GM21367 (cell line): ENCODE results near the gene SPATA20.
A peak's percentile ranks its signal among the peaks of the same experiment; 100 is the strongest.

Experiments
- ATAC-seq: cut with Tn5 transposase; IDR thresholded peaks from one replicate; pipeline ENCODE4 v1.9.1; 2021; ENCODE audit not compliant: unreplicated experiment

The SPATA20 gene

GRCh38 chr17:50547035-50547735 lies at the start of gene SPATA20:
Gene SPATA20, plus strand, starts transcription at chr17:50547174. Its CDS starts 35 bp downstream, at chr17:50547209.
- ATAC-seq: peak; percentile 64

- no peak for ATAC-seq
Observed at GRCh38 chr17:50498021-50498874, 48.7 kb upstream of the SPATA20 start.

DNA sequence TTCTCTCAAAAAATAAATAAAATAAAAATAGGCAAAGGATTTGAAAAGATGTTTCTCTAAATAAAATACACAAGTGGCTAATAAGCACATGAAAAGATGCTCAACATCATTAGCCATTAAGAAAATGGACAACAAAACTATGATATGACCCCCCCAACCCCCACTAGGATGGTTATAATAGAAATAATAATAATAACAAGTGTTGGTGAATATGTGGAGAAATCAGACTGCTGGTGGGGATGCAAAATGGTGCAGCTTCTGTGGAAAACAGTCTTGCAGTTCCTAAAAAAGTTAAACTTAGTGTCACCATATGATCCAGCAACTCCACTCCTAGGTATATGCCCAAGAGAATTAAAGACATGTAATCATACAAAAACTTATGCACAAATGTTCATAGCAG lies 47.7 kb upstream of the SPATA20 start:
- ATAC-seq: no peak

DNA sequence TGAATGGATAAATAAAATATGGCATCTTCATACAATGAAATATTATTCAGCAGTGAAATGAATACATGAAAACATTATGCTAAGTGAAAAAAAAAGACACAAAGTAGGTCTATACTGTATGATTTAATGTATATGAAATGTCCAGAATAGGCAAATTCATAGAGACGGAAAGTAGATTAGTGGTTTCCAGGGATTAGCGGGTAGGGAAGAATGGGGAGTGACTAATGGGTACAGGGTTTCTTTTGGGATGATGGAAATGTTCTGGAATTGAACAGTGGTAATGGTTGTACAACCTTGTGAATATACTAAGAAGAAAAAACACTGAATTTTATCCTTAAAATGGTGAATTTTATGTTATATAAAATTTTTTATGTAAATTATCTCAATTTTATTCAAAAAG lies 47.3 kb upstream of the SPATA20 start:
- ATAC-seq: no peak

DNA sequence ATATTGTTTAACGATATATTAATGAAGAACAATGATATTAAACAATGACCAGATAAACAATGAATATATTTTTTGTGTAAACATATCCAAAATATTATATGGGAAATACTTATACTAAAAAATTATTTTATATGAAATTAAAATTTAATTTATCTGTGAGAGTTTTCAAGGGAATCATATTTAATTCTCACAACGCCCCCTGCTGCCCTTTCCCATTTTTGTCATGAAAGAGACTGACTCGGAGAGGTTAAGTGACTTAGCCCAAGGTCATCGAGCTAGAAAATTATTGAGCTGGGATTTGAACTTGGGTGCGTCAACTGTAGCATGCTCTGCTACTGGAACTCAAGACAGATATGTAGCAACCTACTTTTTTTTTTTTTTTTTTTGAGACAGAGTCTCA lies 45.9 kb upstream of the SPATA20 start:
- ATAC-seq: no peak

DNA sequence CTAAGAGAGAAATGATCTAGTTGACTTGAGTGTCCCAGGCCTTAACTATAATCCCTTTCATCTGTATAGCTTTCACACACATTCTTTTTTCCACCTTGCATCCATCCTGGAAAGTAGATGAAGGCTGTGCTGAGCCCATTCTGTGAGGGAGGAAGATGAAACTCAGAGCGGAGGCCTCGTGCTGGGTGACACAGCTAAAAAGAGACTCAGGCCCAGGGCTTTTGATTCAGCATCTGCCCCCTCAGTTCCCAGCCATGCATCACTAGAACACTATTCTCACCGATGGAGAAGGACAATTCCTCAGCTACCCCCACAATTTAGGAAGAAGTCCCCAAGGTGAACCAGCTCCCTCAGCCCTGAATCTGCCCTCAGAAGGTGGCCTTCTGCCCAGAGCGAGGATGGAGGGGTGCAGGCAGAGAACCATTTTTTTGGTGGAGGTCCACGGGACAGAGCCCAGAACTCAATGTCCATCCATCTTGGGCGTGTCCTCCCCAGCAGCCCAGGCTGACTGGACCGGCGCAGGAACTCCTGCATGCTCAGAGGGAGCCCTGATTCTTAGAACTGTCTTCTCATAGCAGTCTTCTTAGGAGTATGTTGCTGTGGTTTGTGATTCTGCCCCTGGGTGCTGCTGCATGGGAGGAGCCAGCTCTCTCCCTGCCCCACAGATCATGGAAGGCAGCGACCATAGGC lies 44.5 kb upstream of the SPATA20 start:
- no peak for ATAC-seq

DNA sequence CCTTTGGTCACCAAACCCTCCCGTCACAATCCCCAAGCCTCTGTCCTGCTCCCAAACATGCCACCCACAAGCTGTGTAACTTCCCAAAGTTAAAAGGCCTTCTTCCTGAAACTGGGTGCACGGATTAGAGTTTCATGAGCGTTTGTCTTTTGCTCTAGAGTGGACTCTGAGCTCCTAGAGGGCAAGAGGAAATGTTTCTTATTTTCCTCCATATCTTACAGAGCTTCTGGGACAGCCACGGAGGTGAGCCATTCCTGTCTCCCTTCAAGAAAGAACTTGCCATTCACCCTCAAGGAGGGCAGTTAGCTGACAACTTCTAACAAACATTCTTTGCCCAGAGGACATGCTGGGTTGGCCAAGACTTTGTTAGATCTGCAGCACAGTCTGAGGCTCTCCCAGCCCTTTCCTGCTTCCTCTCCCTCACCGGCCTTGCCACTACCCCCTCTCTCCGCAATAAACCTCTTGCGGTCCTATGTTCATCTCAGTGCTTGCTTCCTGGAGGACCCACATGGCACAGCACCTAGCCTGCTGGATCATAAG lies 41.3 kb upstream of the SPATA20 start:
- ATAC-seq: no peak

- ATAC-seq: no peak
Observed at GRCh38 chr17:50506298-50506697, 40.7 kb upstream of the SPATA20 start.

GRCh38 chr17:50507871-50508572 lies 39.0 kb upstream of the SPATA20 start, which contains the start of gene MYCBPAP:
Gene MYCBPAP, plus strand, starts transcription at chr17:50508439. Its CDS starts 236 bp downstream, at chr17:50508675.
- ATAC-seq: peak; percentile 40

GRCh38 chr17:50508573-50509460 lies 38.2 kb upstream of the SPATA20 start:
- no peak for ATAC-seq

- ATAC-seq: no peak
Observed at GRCh38 chr17:50511058-50511457, 35.9 kb upstream of the SPATA20 start.

DNA sequence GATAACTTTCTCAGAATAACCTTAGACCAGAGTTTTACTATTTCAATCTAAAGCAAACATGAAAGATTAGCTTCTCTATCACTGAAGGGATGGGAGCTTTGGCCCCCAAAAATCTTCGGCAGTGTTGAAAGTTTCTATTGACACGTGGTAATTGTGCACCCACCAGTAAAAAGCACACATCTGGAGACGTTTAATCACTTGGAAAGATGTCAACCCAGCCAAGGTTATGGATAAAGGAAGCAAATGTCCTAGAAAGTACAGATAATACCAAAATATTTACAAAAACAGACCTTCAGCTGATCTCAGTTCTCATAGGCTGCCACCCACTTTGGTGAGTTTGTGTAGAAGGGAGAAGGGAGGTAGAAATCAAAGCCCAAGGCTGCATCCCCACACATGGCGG lies 33.5 kb upstream of the SPATA20 start:
- no peak for ATAC-seq

GRCh38 chr17:50514388-50514787 lies 32.6 kb upstream of the SPATA20 start:
- ATAC-seq: no peak

- ATAC-seq: no peak
Observed at GRCh38 chr17:50514936-50515702, 31.9 kb upstream of the SPATA20 start.

GRCh38 chr17:50517011-50517410 lies 30.0 kb upstream of the SPATA20 start:
- ATAC-seq: no peak

- ATAC-seq: no peak
Observed at GRCh38 chr17:50517504-50518383, 29.2 kb upstream of the SPATA20 start.

DNA sequence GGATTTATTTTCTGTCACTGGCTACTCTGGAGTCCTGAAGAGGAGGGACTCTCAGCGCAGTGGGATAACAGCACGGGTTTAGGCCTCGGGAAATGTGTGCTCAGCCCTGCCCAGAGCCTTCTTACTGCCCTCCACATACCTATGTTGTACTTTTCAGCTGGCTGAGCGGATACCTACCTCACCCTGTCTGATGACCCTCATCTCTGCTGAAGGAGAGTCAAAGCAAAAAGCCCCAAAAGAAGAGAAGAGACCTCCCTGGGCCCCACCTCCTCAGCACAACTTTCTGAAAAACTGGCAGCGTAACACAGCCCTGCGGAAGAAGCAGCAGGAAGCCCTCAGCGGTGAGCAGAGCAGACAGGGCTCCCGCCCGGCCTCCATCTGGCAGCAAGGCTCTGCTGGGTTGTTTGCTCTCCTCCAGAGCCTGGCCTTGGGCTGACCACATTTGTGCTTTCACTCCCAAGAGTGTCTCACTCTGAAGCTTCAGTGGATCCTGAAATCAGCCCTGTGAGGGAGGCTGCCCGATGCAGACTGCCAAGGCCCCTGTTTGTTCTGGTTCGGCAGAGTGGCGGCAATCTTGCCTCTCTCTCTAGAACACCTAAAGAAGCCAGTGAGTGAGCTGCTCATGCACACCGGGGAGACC lies 28.5 kb upstream of the SPATA20 start:
- no peak for ATAC-seq
